ENCODE results near the gene SLC22A23. TPM values are rescaled to one million over a fixed set of nuclear protein-coding genes. Genes with fewer than 3 reads are reported as not detected.

The SLC22A23 gene
- total RNA-seq, 1 donor from 2014 or later, result 19.2 TPM

DNA sequence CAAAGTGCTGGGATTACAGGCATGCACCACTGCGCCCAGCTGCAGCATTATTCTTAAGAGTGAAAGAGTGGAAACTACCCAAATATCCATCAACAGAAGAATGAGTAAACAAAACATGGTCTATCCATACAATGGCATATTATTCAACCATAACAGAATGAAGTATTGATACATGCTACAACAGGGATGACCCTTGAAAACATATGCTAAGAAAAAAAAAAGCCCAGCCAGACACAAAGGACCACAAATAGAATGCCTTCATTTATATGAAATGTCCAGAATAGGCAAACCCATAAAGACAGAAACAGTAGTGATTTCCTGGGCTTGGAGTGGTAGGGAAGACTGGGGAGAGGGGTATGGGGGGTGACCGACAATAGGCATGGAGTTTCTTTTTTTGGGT, 236.5 kb downstream of the SLC22A23 start:
- intact Hi-C loops (cut with DNase I), result no loop called here
- H3K4me1 ChIP-seq, result no peaks in the 10 kb centered on the region
- H3K27ac ChIP-seq, result no peak overlapping the region
- no peaks in the 10 kb centered on the region for H3K36me3 ChIP-seq
- no peaks in the 10 kb centered on the region for H3K9me3 ChIP-seq
- no peak for ATAC-seq
- H3K4me3 ChIP-seq, result no peak overlapping the region
- TF ChIP-seq, protein P1, sequence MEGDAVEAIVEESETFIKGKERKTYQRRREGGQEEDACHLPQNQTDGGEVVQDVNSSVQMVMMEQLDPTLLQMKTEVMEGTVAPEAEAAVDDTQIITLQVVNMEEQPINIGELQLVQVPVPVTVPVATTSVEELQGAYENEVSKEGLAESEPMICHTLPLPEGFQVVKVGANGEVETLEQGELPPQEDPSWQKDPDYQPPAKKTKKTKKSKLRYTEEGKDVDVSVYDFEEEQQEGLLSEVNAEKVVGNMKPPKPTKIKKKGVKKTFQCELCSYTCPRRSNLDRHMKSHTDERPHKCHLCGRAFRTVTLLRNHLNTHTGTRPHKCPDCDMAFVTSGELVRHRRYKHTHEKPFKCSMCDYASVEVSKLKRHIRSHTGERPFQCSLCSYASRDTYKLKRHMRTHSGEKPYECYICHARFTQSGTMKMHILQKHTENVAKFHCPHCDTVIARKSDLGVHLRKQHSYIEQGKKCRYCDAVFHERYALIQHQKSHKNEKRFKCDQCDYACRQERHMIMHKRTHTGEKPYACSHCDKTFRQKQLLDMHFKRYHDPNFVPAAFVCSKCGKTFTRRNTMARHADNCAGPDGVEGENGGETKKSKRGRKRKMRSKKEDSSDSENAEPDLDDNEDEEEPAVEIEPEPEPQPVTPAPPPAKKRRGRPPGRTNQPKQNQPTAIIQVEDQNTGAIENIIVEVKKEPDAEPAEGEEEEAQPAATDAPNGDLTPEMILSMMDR (IDR thresholded peaks at IDR 0.05), result no peak
- no peak for DNase-seq
- H3K27me3 ChIP-seq, result peaks cover 8% of the 10 kb centered on the region

Other genes starting within 250 kb of the SLC22A23 start
- 0.46 TPM for gene TUBB2B, start 229.4 kb downstream of the SLC22A23 start, total RNA-seq
- 16.9 TPM for gene PSMG4, start 198.1 kb downstream of the SLC22A23 start, total RNA-seq